CD14-positive monocyte (primary cell): ENCODE data around the gene MMP24. TPM values are rescaled to one million over a fixed set of nuclear protein-coding genes. Genes with fewer than 3 reads are reported as not detected.

Source experiments
- DNase-seq, 3 donors: peaks; one replicate each; pipeline ENCODE4 v3.0.0-alpha.2; 2011 to 2022
- H2AFZ ChIP-seq: 2 replicates; pipeline ENCODE4 v1.6.0; 2012; ENCODE audit warnings: mild to moderate bottlenecking, low read depth, low read length, inconsistent platforms; ENCODE audit not compliant: insufficient read depth, poor library complexity, severe bottlenecking
- H3K27ac ChIP-seq, 2 donors: 1 replicate in 1 of 2; 2 replicates in 1 of 2; pipeline ENCODE4 v1.5.1; 2012 to 2013; ENCODE audit warnings: low read length in 2 of 2, control low read depth in 1 of 2, inconsistent platforms in 1 of 2, low read depth in 1 of 2, mild to moderate bottlenecking in 1 of 2
- H3K27me3 ChIP-seq, 2 donors: one replicate each; pipeline versions ENCODE4 v1.6.0 to v1.6.1; 2011 to 2013; ENCODE audit warnings: low read length in 2 of 2; ENCODE audit not compliant: control insufficient read depth in 2 of 2, insufficient read depth in 2 of 2
- H3K36me3 ChIP-seq, 2 donors: replicated peaks in 1 of 2; 1 replicate in 1 of 2; 2 replicates in 1 of 2; pipeline versions ENCODE4 v1.5.1 to v1.6.1; 2012 to 2013; ENCODE audit warnings: low read length in 2 of 2, control low read depth in 1 of 2, inconsistent platforms in 1 of 2, mild to moderate bottlenecking in 1 of 2; ENCODE audit not compliant: insufficient read depth in 2 of 2, control insufficient read depth in 1 of 2
- H3K4me1 ChIP-seq, 2 donors: 1 replicate in 1 of 2; 2 replicates in 1 of 2; pipeline versions ENCODE4 v1.5.1 to v1.6.1; 2012 to 2013; ENCODE audit warnings: low read length in 2 of 2, control low read depth in 1 of 2, inconsistent platforms in 1 of 2, mild to moderate bottlenecking in 1 of 2, moderate library complexity in 1 of 2; ENCODE audit not compliant: insufficient read depth in 2 of 2, control insufficient read depth in 1 of 2
- H3K4me2 ChIP-seq: replicated peaks from 2 replicates; pipeline ENCODE3; 2012; ENCODE audit warnings: low read length, moderate library complexity, mild to moderate bottlenecking; ENCODE audit not compliant: poor library complexity, severe bottlenecking; ENCODE audit errors: extremely low read depth
- H3K4me3 ChIP-seq, 3 experiments: fragments of 200-600 bp in 1 of 3; sonication (generic) in 1 of 3; replicated peaks in 1 of 3; 1 replicate in 2 of 3; 2 replicates in 1 of 3; pipeline ENCODE4 v1.5.1; 2011 to 2013; ENCODE audit warnings: low read length in 3 of 3, mild to moderate bottlenecking in 3 of 3, control low read depth in 2 of 3, low read depth in 2 of 3, inconsistent platforms in 1 of 3, moderate library complexity in 1 of 3
- H3K79me2 ChIP-seq: 2 replicates; pipeline ENCODE4 v1.6.0; 2012; ENCODE audit warnings: mild to moderate bottlenecking, control low read depth, inconsistent platforms, low read length, moderate library complexity; ENCODE audit not compliant: insufficient read depth
- H3K9ac ChIP-seq: 2 replicates; pipeline ENCODE4 v1.6.0; 2017; ENCODE audit warnings: low read length, mild to moderate bottlenecking; ENCODE audit not compliant: insufficient read depth, poor library complexity, severe bottlenecking
- H3K9me3 ChIP-seq, 2 donors: replicated peaks in 1 of 2; 1 replicate in 1 of 2; 2 replicates in 1 of 2; pipeline versions ENCODE4 v1.5.1 to v1.6.1; 2012 to 2013; ENCODE audit warnings: low read length in 2 of 2, control low read depth in 1 of 2; ENCODE audit not compliant: control insufficient read depth in 1 of 2, insufficient read depth in 1 of 2
- H4K20me1 ChIP-seq: 2 replicates; pipeline ENCODE4 v1.6.0; 2012; ENCODE audit warnings: mild to moderate bottlenecking, low read length, control low read depth, moderate library complexity; ENCODE audit not compliant: insufficient read depth
- H3K27ac Mint-ChIP-seq, 7 donors: one replicate each; pipeline ENCODE4 v1.8.0; 2020; ENCODE audit warnings: mild to moderate bottlenecking in 7 of 7, mixed read lengths in 7 of 7, moderate library complexity in 6 of 7, inconsistent platforms in 2 of 7
- H3K27me3 Mint-ChIP-seq, 3 donors: one replicate each; pipeline ENCODE4 v1.8.0; 2021 to 2022; ENCODE audit warnings: low read depth in 3 of 3, mild to moderate bottlenecking in 3 of 3, mixed read lengths in 3 of 3, moderate library complexity in 3 of 3, inconsistent platforms in 1 of 3
- H3K36me3 Mint-ChIP-seq, 2 donors: one replicate each; pipeline ENCODE4 v1.8.0; 2020; ENCODE audit warnings: mixed read lengths in 2 of 2, inconsistent platforms in 1 of 2, mild to moderate bottlenecking in 1 of 2
- H3K4me1 Mint-ChIP-seq: one replicate; pipeline ENCODE4 v1.8.0; 2020; ENCODE audit warnings: mild to moderate bottlenecking, mixed read lengths
- H3K4me3 Mint-ChIP-seq, 2 donors: one replicate each; pipeline ENCODE4 v1.8.0; 2020; ENCODE audit warnings: mild to moderate bottlenecking in 2 of 2, mixed read lengths in 2 of 2, moderate library complexity in 1 of 2
- H3K9me3 Mint-ChIP-seq, 7 donors: one replicate each; pipeline ENCODE4 v1.8.0; 2020 to 2022; ENCODE audit warnings: mixed read lengths in 7 of 7, mild to moderate bottlenecking in 6 of 7, moderate library complexity in 6 of 7, inconsistent platforms in 2 of 7
- WGBS: methylation state at CpG from one replicate; pipeline ENCODE4 v1.1.5; 2013; ENCODE audit warnings: missing lambda C conversion rate; ENCODE audit not compliant: insufficient coverage; 5-methylcytosine and 5-hydroxymethylcytosine counted together
- intact Hi-C, 2 donors: fragments of 100-400 bp; cut with micrococcal nuclease; formaldehyde crosslinking; loops; one replicate each; pipeline versions ENCODE4 v1.15.0 to v1.15.1; 2023
- polyA plus RNA-seq, 3 donors: library from polyadenylated mRNA; depleted of rRNA in 1 of 3; unstranded in 2 of 3; stranded (reverse) in 1 of 3; fragments of 300-500 nt in 2 of 3; fragments of >200 nt in 1 of 3; fragmentation: Illumina TruSeq in 2 of 3; gene quantifications; 1 replicate in 2 of 3; 2 replicates in 1 of 3; pipeline ENCODE4 v1.2.3, GENCODE V29; 2012 to 2021
- TF ChIP-seq, protein P1 (sequence below): fragments of 200-600 bp; IDR thresholded peaks from one replicate; pipeline ENCODE4 v1.8.0; 2022; ENCODE audit warnings: antibody characterized with exemption, mild to moderate bottlenecking

The MMP24 gene
- polyA plus RNA-seq, 3 donors, result 0.14 TPM; not detected in 2

GRCh38 chr20:35237486-35237885 is 11.0 kb downstream of the MMP24 start:
- no peak for DNase-seq
- peaks cover 0 to 6% (median 3%) of the 10 kb centered on the region in 7 donors for H3K9me3 Mint-ChIP-seq
- peaks cover 13 to 19% of the 10 kb centered on the region in 2 donors for H3K4me1 ChIP-seq
- no peak overlapping the region for H2AFZ ChIP-seq
- H3K27me3 ChIP-seq, result no peaks in the 10 kb centered on the region
- H3K9me3 ChIP-seq, result no peaks in the 10 kb centered on the region
- peaks cover 0 to 4% (median 1%) of the 10 kb centered on the region in 3 donors for H3K27me3 Mint-ChIP-seq
- TF ChIP-seq, protein P1, sequence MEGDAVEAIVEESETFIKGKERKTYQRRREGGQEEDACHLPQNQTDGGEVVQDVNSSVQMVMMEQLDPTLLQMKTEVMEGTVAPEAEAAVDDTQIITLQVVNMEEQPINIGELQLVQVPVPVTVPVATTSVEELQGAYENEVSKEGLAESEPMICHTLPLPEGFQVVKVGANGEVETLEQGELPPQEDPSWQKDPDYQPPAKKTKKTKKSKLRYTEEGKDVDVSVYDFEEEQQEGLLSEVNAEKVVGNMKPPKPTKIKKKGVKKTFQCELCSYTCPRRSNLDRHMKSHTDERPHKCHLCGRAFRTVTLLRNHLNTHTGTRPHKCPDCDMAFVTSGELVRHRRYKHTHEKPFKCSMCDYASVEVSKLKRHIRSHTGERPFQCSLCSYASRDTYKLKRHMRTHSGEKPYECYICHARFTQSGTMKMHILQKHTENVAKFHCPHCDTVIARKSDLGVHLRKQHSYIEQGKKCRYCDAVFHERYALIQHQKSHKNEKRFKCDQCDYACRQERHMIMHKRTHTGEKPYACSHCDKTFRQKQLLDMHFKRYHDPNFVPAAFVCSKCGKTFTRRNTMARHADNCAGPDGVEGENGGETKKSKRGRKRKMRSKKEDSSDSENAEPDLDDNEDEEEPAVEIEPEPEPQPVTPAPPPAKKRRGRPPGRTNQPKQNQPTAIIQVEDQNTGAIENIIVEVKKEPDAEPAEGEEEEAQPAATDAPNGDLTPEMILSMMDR, result no peak
- H3K36me3 ChIP-seq, result peaks cover 0 to 5% of the 10 kb centered on the region in 2 donors
- intact Hi-C loops, result no loop called here
- no peaks in the 10 kb centered on the region for H3K79me2 ChIP-seq
- H3K36me3 Mint-ChIP-seq, result peaks cover 20 to 22% of the 10 kb centered on the region in 2 donors
- H3K27ac Mint-ChIP-seq, result peak overlapping the region in 1 of 7 donors; percentile 58
- no peak overlapping the region for H3K4me2 ChIP-seq
- H4K20me1 ChIP-seq, result no peaks in the 10 kb centered on the region
- H3K4me1 Mint-ChIP-seq, result peaks cover 25% of the 10 kb centered on the region
- H3K27ac ChIP-seq, result no peak overlapping the region
- H3K9ac ChIP-seq, result no peak overlapping the region
- no peak overlapping the region for H3K4me3 ChIP-seq
- H3K4me3 Mint-ChIP-seq, result no peak overlapping the region

GRCh38 chr20:35238170-35238569 is 11.7 kb downstream of the MMP24 start:
- no peak for DNase-seq
- Histone ChIP-seq H2AFZ (no peak overlapping the region), H3K9ac (no peak overlapping the region), H3K27ac (no peak overlapping the region), H3K9me3 (no peaks in the 10 kb centered on the region), H3K36me3 (peaks cover 0 to 5% of the 10 kb centered on the region in 2 donors), H3K4me1 (peaks cover 13 to 19% of the 10 kb centered on the region in 2 donors), H3K4me2 (no peak overlapping the region), H3K79me2 (no peaks in the 10 kb centered on the region), H4K20me1 (no peaks in the 10 kb centered on the region), H3K27me3 (no peaks in the 10 kb centered on the region), H3K4me3 (no peak overlapping the region)
- peak overlapping the region in 4 of 7 donors; percentile 2 to 61 (median 30) for H3K27ac Mint-ChIP-seq
- TF ChIP-seq, protein P1, result no peak
- WGBS, result 0% methylated on average over 3 of the region's 4 CpGs
- peaks cover 20 to 21% of the 10 kb centered on the region in 2 donors for H3K36me3 Mint-ChIP-seq
- H3K9me3 Mint-ChIP-seq, result peaks cover 0 to 6% (median 3%) of the 10 kb centered on the region in 7 donors
- peaks cover 0 to 4% (median under 1%) of the 10 kb centered on the region in 3 donors for H3K27me3 Mint-ChIP-seq
- intact Hi-C loops, result no loop called here
- no peak overlapping the region for H3K4me3 Mint-ChIP-seq
- peaks cover 25% of the 10 kb centered on the region for H3K4me1 Mint-ChIP-seq
